ENCODE data around the gene PARN. TPM values are rescaled to one million over a fixed set of nuclear protein-coding genes. Genes with fewer than 3 reads are reported as not detected.
"Not testable (repeated sequence)": the region's sequence is repeated elsewhere in the genome, so short reads cannot be mapped to it uniquely, and the experiment has no call there.

Gene PARN
- total RNA-seq, 4 donors from 2014 or later: 34.1 to 50.0 (median 40.3) TPM

- no peak for TF ChIP-seq POLR2A (IDR thresholded peaks at IDR 0.05)
- TF ChIP-seq, protein P1, sequence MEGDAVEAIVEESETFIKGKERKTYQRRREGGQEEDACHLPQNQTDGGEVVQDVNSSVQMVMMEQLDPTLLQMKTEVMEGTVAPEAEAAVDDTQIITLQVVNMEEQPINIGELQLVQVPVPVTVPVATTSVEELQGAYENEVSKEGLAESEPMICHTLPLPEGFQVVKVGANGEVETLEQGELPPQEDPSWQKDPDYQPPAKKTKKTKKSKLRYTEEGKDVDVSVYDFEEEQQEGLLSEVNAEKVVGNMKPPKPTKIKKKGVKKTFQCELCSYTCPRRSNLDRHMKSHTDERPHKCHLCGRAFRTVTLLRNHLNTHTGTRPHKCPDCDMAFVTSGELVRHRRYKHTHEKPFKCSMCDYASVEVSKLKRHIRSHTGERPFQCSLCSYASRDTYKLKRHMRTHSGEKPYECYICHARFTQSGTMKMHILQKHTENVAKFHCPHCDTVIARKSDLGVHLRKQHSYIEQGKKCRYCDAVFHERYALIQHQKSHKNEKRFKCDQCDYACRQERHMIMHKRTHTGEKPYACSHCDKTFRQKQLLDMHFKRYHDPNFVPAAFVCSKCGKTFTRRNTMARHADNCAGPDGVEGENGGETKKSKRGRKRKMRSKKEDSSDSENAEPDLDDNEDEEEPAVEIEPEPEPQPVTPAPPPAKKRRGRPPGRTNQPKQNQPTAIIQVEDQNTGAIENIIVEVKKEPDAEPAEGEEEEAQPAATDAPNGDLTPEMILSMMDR (IDR thresholded peaks at IDR 0.05): no peak
- DNase-seq: no peak
- no peak overlapping the region for H3K27ac ChIP-seq
- no peaks in the 10 kb centered on the region for H3K27me3 ChIP-seq
- H3K9me3 ChIP-seq: no peaks in the 10 kb centered on the region
- no peaks in the 10 kb centered on the region for H3K4me1 ChIP-seq
- no peak overlapping the region for H3K4me3 ChIP-seq
- H3K36me3 ChIP-seq: no peaks in the 10 kb centered on the region
- intact Hi-C loops (cut with DNase I; ENCODE audit: low total_unique reads): no loop called here
Measured at GRCh38 chr16:14407786-14408399, 222.2 kb downstream of the PARN start.

GRCh38 chr16:14405611-14406537, 224.2 kb downstream of the PARN start:
- no peak for TF ChIP-seq POLR2A (IDR thresholded peaks at IDR 0.05)
- TF ChIP-seq, protein P1 (IDR thresholded peaks at IDR 0.05): no peak

GRCh38 chr16:14403001-14403389, 227.1 kb downstream of the PARN start:
- H3K4me1 ChIP-seq; H3K4me3 ChIP-seq; H3K9me3 ChIP-seq; H3K27ac ChIP-seq; H3K36me3 ChIP-seq; intact Hi-C loops (cut with DNase I; ENCODE audit: low total_unique reads); H3K27me3 ChIP-seq; DNase-seq: not testable (repeated sequence)

More at GRCh38 chr16:14405611-14406537, 224.2 kb downstream of the PARN start:
- DNase-seq: no peak
- H3K36me3 ChIP-seq: no peaks in the 10 kb centered on the region
- no peak overlapping the region for H3K27ac ChIP-seq
- H3K9me3 ChIP-seq: no peaks in the 10 kb centered on the region
- intact Hi-C loops (cut with DNase I; ENCODE audit: low total_unique reads): no loop called here
- no peaks in the 10 kb centered on the region for H3K27me3 ChIP-seq
- no peak overlapping the region for H3K4me3 ChIP-seq
- H3K4me1 ChIP-seq: peaks cover 0 to 4% of the 10 kb centered on the region in 2 donors

DNA sequence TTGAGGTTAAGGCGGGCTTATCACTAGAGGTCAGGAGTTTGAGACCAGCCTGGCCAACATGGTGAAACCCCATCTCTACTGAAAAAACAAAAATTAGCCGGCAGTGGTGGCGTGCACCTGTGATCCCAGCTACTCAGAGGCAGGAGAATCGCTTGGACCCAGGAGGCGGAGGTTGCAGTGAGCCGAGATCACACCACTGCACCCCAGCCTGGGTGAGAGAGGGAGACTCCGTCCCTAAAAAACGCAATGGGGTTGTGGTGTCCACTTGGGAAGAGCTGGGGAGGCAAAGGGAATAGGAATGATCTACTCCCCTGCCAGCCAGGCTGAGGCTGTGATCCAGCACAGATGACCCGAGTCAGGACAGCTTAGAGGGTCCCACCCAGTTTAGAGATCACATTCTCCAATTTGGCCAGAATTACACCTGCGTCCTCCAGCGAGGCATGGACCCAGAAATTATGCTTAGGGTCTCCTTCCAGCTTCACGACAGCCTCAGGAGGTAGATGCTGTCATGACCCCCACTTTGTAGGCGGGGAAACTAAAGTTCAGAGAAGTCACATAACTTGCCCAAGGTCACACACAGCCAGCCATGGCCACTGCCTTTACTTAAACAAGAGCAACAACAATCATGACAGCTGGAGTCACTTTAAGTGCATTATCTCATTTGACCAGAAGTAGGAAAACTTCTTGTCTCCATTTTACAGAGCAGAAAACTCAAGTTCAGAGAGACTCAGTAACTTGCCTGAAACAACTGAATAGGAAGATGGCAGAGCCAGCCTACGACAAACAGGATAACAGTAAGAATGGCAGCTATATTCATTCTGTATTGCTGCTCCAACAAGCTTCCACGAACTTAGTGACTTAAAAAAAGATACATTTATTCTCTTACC, 227.7 kb downstream of the PARN start:
- H3K36me3 ChIP-seq; H3K9me3 ChIP-seq; H3K27ac ChIP-seq; H3K4me1 ChIP-seq; DNase-seq; intact Hi-C loops (cut with DNase I; ENCODE audit: low total_unique reads); H3K27me3 ChIP-seq; H3K4me3 ChIP-seq: not testable (repeated sequence)

- H3K27me3 ChIP-seq; H3K4me3 ChIP-seq; H3K9me3 ChIP-seq; DNase-seq; H3K27ac ChIP-seq; H3K4me1 ChIP-seq; H3K36me3 ChIP-seq; intact Hi-C loops (cut with DNase I; ENCODE audit: low total_unique reads): not testable (repeated sequence)
Measured at GRCh38 chr16:14401711-14402061, 228.4 kb downstream of the PARN start.

GRCh38 chr16:14400978-14401710, 228.9 kb downstream of the PARN start:
- H3K27ac ChIP-seq; H3K4me3 ChIP-seq; DNase-seq; H3K9me3 ChIP-seq; H3K27me3 ChIP-seq; intact Hi-C loops (cut with DNase I; ENCODE audit: low total_unique reads); H3K4me1 ChIP-seq; H3K36me3 ChIP-seq: not testable (repeated sequence)
